SK-N-SH (cell line): ENCODE measurements around the gene MISP3.

Source experiments
- CHD2 ChIP-seq: fragments of 150-350 bp; IDR thresholded peaks from 2 replicates; pipeline ENCODE4 v1.6.1; 2018; ENCODE audit warnings: low read length; ENCODE audit not compliant: partially characterized antibody
- EP300 ChIP-seq, 2 experiments: IDR thresholded peaks; 2 replicates each; pipeline versions ENCODE4 v1.4.0 to v1.6.1; 2012; ENCODE audit warnings: borderline replicate concordance in 1 of 2, low read depth in 1 of 2, low read length in 1 of 2
- FOXJ3 ChIP-seq: sonication (generic); formaldehyde crosslinking; IDR thresholded peaks from 2 replicates; pipeline ENCODE4 v1.5.1; 2020; ENCODE audit warnings: mild to moderate bottlenecking, missing genetic modification reagents
- GABPA ChIP-seq: IDR thresholded peaks from 2 replicates; pipeline ENCODE4 v1.4.0; 2012; ENCODE audit warnings: low read depth, mild to moderate bottlenecking
- MEF2A ChIP-seq: IDR thresholded peaks from 2 replicates; pipeline ENCODE4 v1.4.0; 2012; ENCODE audit warnings: low read depth, borderline replicate concordance
- POLR2AphosphoS5 ChIP-seq: IDR thresholded peaks from 2 replicates; pipeline ENCODE4 v1.6.1; 2012; ENCODE audit warnings: low read depth, low read length
- RCOR1 ChIP-seq: fragments of 150-350 bp; IDR thresholded peaks from 2 replicates; pipeline ENCODE4 v1.6.1; 2017; ENCODE audit warnings: antibody characterized with exemption, low read length
- REST ChIP-seq: IDR thresholded peaks from 2 replicates; pipeline ENCODE4 v1.6.1; 2012; ENCODE audit warnings: mild to moderate bottlenecking, low read depth, low read length, moderate library complexity
- RFX5 ChIP-seq: IDR thresholded peaks from 2 replicates; pipeline ENCODE4 v1.6.1; 2012; ENCODE audit warnings: mild to moderate bottlenecking, improper control_type of control experiment, low read length
- TAF1 ChIP-seq: IDR thresholded peaks from 2 replicates; pipeline ENCODE4 v1.6.1; 2012; ENCODE audit warnings: low read depth, mild to moderate bottlenecking, low read length, moderate library complexity, borderline replicate concordance
- TF ChIP-seq, protein P1 (sequence below): IDR thresholded peaks from 2 replicates; pipeline ENCODE4 v1.4.0; 2012; ENCODE audit warnings: low read depth
- TF ChIP-seq, protein P2 (sequence below): fragments of 200-600 bp; sonication (generic); IDR thresholded peaks from 2 replicates; pipeline ENCODE4 v1.6.1; 2017; ENCODE audit warnings: antibody characterized with exemption, mild to moderate bottlenecking, moderate library complexity
- TF ChIP-seq, protein P3 (sequence below): IDR thresholded peaks from 2 replicates; pipeline ENCODE4 v1.4.0; 2012; ENCODE audit warnings: low read depth, borderline replicate concordance

DNA sequence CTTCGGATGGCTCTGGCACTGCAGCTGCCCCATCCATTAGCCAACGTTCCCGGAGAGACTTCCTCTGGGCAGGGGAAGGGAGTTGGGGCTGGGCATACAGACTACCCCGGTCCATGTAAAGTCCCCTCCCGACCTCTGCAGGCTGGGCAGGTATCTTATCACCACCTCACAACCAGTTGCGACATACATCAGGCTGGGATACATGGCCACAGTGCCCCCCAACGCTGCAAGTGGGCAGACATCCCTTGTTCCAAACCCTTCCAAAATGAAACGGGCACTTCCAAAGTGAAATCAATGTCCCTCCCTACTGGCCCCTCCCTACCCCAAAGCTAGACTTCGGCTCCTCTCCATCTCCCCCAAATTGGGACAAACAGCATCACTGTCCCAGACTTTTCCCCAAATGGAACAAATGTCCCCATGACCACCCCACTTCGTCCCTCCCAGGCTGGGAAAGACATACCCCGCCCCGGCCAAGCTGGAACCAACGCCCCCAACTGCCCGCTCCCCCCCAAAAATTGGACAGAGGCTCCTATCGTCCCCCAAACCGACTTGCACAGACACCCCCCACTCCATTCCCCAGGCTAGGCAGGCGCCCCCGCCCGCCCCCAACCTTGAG lies 15.7 kb upstream of the MISP3 start:
- TF ChIP-seq EP300 (IDR thresholded peaks at IDR 0.05; ENCODE audit: borderline replicate concordance in 1 of 2, low read depth in 1 of 2, low read length in 1 of 2) (no peak), REST (no peak), GABPA (no peak), POLR2AphosphoS5 (no peak), MEF2A (no peak), FOXJ3 (no peak), RFX5 (no peak), TAF1 (no peak), RCOR1 (no peak), CHD2 (no peak)
- TF ChIP-seq, protein P1, sequence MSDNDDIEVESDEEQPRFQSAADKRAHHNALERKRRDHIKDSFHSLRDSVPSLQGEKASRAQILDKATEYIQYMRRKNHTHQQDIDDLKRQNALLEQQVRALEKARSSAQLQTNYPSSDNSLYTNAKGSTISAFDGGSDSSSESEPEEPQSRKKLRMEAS: no peak
- TF ChIP-seq, protein P2, sequence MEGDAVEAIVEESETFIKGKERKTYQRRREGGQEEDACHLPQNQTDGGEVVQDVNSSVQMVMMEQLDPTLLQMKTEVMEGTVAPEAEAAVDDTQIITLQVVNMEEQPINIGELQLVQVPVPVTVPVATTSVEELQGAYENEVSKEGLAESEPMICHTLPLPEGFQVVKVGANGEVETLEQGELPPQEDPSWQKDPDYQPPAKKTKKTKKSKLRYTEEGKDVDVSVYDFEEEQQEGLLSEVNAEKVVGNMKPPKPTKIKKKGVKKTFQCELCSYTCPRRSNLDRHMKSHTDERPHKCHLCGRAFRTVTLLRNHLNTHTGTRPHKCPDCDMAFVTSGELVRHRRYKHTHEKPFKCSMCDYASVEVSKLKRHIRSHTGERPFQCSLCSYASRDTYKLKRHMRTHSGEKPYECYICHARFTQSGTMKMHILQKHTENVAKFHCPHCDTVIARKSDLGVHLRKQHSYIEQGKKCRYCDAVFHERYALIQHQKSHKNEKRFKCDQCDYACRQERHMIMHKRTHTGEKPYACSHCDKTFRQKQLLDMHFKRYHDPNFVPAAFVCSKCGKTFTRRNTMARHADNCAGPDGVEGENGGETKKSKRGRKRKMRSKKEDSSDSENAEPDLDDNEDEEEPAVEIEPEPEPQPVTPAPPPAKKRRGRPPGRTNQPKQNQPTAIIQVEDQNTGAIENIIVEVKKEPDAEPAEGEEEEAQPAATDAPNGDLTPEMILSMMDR: no peak
- TF ChIP-seq, protein P3, sequence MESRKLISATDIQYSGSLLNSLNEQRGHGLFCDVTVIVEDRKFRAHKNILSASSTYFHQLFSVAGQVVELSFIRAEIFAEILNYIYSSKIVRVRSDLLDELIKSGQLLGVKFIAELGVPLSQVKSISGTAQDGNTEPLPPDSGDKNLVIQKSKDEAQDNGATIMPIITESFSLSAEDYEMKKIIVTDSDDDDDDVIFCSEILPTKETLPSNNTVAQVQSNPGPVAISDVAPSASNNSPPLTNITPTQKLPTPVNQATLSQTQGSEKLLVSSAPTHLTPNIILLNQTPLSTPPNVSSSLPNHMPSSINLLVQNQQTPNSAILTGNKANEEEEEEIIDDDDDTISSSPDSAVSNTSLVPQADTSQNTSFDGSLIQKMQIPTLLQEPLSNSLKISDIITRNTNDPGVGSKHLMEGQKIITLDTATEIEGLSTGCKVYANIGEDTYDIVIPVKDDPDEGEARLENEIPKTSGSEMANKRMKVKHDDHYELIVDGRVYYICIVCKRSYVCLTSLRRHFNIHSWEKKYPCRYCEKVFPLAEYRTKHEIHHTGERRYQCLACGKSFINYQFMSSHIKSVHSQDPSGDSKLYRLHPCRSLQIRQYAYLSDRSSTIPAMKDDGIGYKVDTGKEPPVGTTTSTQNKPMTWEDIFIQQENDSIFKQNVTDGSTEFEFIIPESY: no peak
